Measurements from ENCODE around the gene NOX3.

DNA sequence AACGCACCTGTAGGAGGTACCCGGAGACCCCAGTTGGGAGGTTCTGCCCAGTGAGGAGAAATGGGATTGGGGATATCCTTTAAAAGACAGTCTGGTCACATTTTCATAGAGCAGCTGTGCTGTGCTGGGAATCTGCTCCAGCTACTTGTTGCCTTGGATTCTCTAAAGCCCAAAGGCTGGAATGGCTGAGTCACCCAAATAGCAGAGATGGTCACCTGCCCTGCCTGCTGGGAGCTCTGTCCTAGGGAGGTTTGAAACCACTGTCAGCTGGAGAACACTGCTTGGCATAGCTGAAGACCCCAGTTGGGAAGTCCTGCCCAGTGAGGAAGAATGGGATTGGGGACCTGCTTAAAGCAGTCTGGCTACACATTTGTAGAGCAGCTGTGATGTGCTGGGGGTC, 106.5 kb downstream of the NOX3 start:
- TF ChIP-seq, protein P1, sequence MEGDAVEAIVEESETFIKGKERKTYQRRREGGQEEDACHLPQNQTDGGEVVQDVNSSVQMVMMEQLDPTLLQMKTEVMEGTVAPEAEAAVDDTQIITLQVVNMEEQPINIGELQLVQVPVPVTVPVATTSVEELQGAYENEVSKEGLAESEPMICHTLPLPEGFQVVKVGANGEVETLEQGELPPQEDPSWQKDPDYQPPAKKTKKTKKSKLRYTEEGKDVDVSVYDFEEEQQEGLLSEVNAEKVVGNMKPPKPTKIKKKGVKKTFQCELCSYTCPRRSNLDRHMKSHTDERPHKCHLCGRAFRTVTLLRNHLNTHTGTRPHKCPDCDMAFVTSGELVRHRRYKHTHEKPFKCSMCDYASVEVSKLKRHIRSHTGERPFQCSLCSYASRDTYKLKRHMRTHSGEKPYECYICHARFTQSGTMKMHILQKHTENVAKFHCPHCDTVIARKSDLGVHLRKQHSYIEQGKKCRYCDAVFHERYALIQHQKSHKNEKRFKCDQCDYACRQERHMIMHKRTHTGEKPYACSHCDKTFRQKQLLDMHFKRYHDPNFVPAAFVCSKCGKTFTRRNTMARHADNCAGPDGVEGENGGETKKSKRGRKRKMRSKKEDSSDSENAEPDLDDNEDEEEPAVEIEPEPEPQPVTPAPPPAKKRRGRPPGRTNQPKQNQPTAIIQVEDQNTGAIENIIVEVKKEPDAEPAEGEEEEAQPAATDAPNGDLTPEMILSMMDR (IDR thresholded peaks at IDR 0.05), result no peak
- TF ChIP-seq EZH2 (IDR thresholded peaks at IDR 0.05; ENCODE audit: borderline replicate concordance, insufficient read depth, low read depth, low read length, poor library complexity, severe bottlenecking), result no peak

Measured in B cell (primary cell).